Fibroblast of lung (primary cell): ENCODE results near the gene OR3A3.

Experiments
- EZH2 ChIP-seq: IDR thresholded peaks from 2 replicates; pipeline ENCODE4 v1.5.1; 2012; ENCODE audit warnings: low read length, control low read depth, mild to moderate bottlenecking; ENCODE audit errors: missing control alignments
- TF ChIP-seq, protein P1 (sequence below), 2 donors: IDR thresholded peaks in 1 of 2; conservative IDR thresholded peaks in 1 of 2; 1 replicate in 1 of 2; 2 replicates in 1 of 2; pipeline ENCODE4 v1.5.1; 2011 to 2012; ENCODE audit warnings: low read length in 2 of 2, control low read depth in 1 of 2, inconsistent platforms in 1 of 2, low read depth in 1 of 2, mild to moderate bottlenecking in 1 of 2

DNA sequence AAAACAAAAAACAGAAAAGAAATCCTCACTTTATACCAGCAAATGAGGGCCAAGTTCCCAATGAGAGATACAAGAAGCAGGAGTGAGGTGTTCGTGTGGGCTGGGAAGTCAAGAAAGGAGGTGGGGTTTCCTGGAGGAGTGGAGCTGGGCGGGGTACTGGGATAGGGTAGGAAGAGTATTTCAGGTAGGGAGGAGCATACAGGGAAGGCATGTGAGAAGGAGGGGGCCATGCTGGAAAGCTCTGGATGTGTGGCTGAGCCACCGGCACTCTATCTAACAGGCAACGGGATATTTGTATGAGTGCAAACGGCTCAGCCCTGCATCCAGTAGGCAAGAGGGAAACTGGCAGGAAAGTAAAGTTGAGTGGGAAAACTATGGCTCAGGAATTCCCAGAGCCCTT is 29.2 kb upstream of the OR3A3 start:
- TF ChIP-seq, protein P1, sequence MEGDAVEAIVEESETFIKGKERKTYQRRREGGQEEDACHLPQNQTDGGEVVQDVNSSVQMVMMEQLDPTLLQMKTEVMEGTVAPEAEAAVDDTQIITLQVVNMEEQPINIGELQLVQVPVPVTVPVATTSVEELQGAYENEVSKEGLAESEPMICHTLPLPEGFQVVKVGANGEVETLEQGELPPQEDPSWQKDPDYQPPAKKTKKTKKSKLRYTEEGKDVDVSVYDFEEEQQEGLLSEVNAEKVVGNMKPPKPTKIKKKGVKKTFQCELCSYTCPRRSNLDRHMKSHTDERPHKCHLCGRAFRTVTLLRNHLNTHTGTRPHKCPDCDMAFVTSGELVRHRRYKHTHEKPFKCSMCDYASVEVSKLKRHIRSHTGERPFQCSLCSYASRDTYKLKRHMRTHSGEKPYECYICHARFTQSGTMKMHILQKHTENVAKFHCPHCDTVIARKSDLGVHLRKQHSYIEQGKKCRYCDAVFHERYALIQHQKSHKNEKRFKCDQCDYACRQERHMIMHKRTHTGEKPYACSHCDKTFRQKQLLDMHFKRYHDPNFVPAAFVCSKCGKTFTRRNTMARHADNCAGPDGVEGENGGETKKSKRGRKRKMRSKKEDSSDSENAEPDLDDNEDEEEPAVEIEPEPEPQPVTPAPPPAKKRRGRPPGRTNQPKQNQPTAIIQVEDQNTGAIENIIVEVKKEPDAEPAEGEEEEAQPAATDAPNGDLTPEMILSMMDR (conservative IDR thresholded peaks at IDR 0.05 in 1 of 2, IDR thresholded peaks at IDR 0.05 in 1 of 2; ENCODE audit: low read depth in 1 of 2, low read length in 2 of 2), result no peak
- no peak for TF ChIP-seq EZH2
